Measurements from ENCODE around the gene PCDHGA1. TPM values are rescaled to one million over a fixed set of nuclear protein-coding genes. Genes with fewer than 3 reads are reported as not detected.

PCDHGA1 gene
- total RNA-seq, 1 experiment from 2014 or later, result 0.04 TPM

DNA sequence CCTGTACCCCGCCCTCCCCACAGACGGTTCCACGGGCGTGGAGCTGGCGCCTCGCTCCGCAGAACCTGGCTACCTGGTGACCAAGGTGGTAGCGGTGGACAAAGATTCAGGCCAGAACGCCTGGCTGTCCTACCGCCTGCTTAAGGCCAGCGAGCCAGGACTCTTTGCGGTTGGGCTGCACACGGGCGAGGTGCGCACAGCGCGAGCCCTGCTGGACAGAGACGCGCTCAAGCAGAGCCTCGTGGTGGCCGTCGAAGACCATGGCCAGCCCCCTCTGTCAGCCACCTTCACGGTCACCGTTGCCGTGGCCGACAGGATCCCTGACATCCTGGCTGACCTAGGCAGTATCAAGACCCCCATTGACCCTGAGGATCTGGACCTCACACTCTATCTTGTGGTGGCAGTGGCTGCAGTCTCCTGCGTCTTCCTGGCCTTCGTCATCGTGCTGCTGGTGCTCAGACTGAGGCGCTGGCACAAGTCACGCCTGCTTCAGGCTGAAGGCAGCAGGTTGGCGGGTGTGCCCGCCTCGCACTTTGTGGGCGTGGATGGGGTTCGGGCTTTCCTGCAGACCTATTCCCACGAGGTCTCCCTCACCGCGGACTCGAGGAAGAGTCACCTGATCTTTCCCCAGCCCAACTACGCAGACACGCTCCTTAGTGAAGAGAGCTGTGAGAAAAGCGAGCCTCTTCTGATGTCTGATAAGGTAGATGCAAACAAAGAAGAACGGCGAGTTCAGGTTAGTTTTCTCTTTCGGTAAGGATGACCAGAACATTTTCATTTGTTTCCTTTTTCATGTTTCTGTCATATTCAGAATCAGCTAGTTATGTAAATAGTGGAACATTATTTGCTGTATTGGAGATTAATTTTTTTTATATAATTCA, 35.9 kb downstream of the PCDHGA1 start:
- ChIA-PET CTCF (no interaction called here), POLR2A (ENCODE audit: unreplicated experiment) (no interaction called here)
- no peaks in the 10 kb centered on the region for H3K9me2 ChIP-seq (replicated peaks; ENCODE audit: low read length)
- BruUV-seq (replicated peaks), result no TSS peak
- no peak overlapping the region for H3K27ac ChIP-seq (ENCODE audit: low read length)
- H3K36me3 ChIP-seq (ENCODE audit: low read depth, low read length), result no peaks in the 10 kb centered on the region; the same call in 1 of the 2 replicates
- no peak overlapping the region for H3K4me3 ChIP-seq (ENCODE audit: low read length)
- no peak overlapping the region for H3K4me2 ChIP-seq (ENCODE audit: low read length)
- no peak for DNase-seq
- no peaks in the 10 kb centered on the region; the same call in 1 of the 2 replicates for H3K9me3 ChIP-seq (ENCODE audit: low read length)
- no peaks in the 10 kb centered on the region for H3K79me2 ChIP-seq (ENCODE audit: low read length)
- intact Hi-C loops (cut with micrococcal nuclease), result no loop called here
- H3F3A ChIP-seq (ENCODE audit: low read length, unreplicated experiment), result no peaks in the 10 kb centered on the region
- ATAC-seq, result no peak
- TF ChIP-seq EZH2phosphoT487 (IDR thresholded peaks at IDR 0.05; ENCODE audit: borderline replicate concordance, low read length), result no peak
- TF ChIP-seq, protein P1, sequence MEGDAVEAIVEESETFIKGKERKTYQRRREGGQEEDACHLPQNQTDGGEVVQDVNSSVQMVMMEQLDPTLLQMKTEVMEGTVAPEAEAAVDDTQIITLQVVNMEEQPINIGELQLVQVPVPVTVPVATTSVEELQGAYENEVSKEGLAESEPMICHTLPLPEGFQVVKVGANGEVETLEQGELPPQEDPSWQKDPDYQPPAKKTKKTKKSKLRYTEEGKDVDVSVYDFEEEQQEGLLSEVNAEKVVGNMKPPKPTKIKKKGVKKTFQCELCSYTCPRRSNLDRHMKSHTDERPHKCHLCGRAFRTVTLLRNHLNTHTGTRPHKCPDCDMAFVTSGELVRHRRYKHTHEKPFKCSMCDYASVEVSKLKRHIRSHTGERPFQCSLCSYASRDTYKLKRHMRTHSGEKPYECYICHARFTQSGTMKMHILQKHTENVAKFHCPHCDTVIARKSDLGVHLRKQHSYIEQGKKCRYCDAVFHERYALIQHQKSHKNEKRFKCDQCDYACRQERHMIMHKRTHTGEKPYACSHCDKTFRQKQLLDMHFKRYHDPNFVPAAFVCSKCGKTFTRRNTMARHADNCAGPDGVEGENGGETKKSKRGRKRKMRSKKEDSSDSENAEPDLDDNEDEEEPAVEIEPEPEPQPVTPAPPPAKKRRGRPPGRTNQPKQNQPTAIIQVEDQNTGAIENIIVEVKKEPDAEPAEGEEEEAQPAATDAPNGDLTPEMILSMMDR (conservative IDR thresholded peaks at IDR 0.05; ENCODE audit: low read depth, low read length), result no peak
- TF ChIP-seq EZH2 (IDR thresholded peaks at IDR 0.05; ENCODE audit: low read length, unreplicated experiment), result no peak
- H3K27me3 ChIP-seq (ENCODE audit: low read length), result no peaks in the 10 kb centered on the region
- H4K20me1 ChIP-seq (ENCODE audit: low read length), result no peaks in the 10 kb centered on the region
- H3K9ac ChIP-seq (ENCODE audit: low read length), result no peak overlapping the region
- 0 out of 2 replicates have a peak, but pooled peaks cover 3% of the 10 kb centered on the region for H3K4me1 ChIP-seq (ENCODE audit: insufficient read depth, low read length)
- no peak overlapping the region for H2AFZ ChIP-seq (ENCODE audit: low read length)

DNA sequence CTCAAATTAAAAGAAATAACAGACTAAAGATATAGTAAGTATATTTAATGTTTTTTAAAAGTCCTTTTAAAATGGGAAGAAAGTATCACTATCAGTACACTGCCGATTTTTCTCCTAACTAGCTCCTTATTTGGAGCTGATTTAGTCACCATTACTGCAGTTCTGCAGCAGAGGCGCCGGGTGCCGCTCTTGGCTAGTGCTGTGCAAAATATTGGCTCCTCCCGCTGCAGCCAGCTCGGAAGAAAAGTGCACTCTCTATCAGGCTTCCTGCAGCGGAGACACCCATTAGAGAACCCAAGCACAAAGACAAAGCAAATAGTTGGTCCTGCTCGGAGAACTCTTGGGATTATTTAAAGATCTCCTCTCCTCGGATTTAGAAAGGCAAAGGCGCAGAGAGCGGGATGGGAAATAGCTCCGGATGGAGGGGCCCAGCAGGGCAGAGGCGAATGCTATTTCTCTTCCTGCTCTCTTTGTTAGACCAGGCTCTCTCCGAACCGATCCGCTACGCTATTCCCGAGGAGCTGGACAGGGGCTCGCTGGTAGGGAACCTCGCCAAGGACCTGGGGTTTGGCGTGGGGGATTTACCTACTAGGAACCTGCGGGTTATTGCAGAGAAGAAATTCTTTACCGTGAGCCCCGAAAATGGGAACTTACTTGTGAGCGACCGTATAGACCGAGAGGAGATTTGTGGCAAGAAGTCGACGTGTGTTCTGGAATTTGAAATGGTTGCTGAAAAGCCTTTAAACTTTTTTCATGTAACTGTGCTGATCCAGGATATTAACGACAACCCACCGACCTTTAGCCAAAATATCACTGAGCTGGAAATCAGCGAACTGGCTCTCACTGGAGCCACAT, 39.9 kb downstream of the PCDHGA1 start, which contains the start of gene PCDHGB3:
PCDHGB3 (plus strand) TSS at position 249 of the 855 bp plus-strand sequence; CDS start at position 402, 153 bp downstream.
- no peaks in the 10 kb centered on the region for H3F3A ChIP-seq (ENCODE audit: low read length, unreplicated experiment)
- no peak for DNase-seq
- H3K27ac ChIP-seq (ENCODE audit: low read length), result no peak within 1 kb of the TSS
- CTCF ChIA-PET, result no interaction called here
- no peak for TF ChIP-seq EZH2 (IDR thresholded peaks at IDR 0.05; ENCODE audit: low read length, unreplicated experiment)
- TF ChIP-seq, protein P1 (conservative IDR thresholded peaks at IDR 0.05; ENCODE audit: low read depth, low read length), result no peak
- TF ChIP-seq EZH2phosphoT487 (IDR thresholded peaks at IDR 0.05; ENCODE audit: borderline replicate concordance, low read length), result no peak
- H3K9me3 ChIP-seq (ENCODE audit: low read length), result no peaks in the 10 kb centered on the region
- H3K79me2 ChIP-seq (ENCODE audit: low read length), result no peaks in the 10 kb centered on the region
- H3K4me3 ChIP-seq (ENCODE audit: low read length), result no peak within 1 kb of the TSS
- no peaks in the 10 kb centered on the region for H3K9me2 ChIP-seq (replicated peaks; ENCODE audit: low read length)
- no peaks in the 10 kb centered on the region for H3K4me1 ChIP-seq (ENCODE audit: insufficient read depth, low read length)
- H3K27me3 ChIP-seq (ENCODE audit: low read length), result no peaks in the 10 kb centered on the region
- no peak within 1 kb of the TSS for H3K4me2 ChIP-seq (ENCODE audit: low read length)
- H2AFZ ChIP-seq (ENCODE audit: low read length), result no peak within 1 kb of the TSS
- H3K9ac ChIP-seq (ENCODE audit: low read length), result no peak within 1 kb of the TSS
- ATAC-seq, result no peak
- no peaks in the 10 kb centered on the region; the same call in 1 of the 2 replicates for H3K36me3 ChIP-seq (ENCODE audit: low read depth, low read length)
- no peaks in the 10 kb centered on the region for H4K20me1 ChIP-seq (ENCODE audit: low read length)
- intact Hi-C loops (cut with micrococcal nuclease), result no loop called here
- POLR2A ChIA-PET (ENCODE audit: unreplicated experiment), result no interaction called here
- BruUV-seq (replicated peaks), result no TSS peak
